DMS153 treated with DMSO at 0.1 percent for 48 hours (cell line): Measurements from ENCODE around the gene TMEM106C.

Experiments
- DNase-seq: peaks from one replicate; lab custom pipeline; 2025; ENCODE audit not compliant: unreplicated experiment; lab: John Stamatoyannopoulos, UW

Gene TMEM106C

GRCh38 chr12:47992776-47993175 lies 29.4 kb downstream of the TMEM106C start:
- DNase-seq, result no peak

GRCh38 chr12:47993491-47993890 lies 30.1 kb downstream of the TMEM106C start:
- no peak for DNase-seq

- DNase-seq, result no peak
Measured at GRCh38 chr12:47995981-47996401, 32.6 kb downstream of the TMEM106C start.

GRCh38 chr12:47997321-47997720 lies 33.9 kb downstream of the TMEM106C start:
- DNase-seq, result no peak

- no peak for DNase-seq
Measured at GRCh38 chr12:47999816-48000215, 36.4 kb downstream of the TMEM106C start.

GRCh38 chr12:48000878-48001504 lies 37.6 kb downstream of the TMEM106C start:
- DNase-seq, result no peak

GRCh38 chr12:48001505-48002413 lies 38.4 kb downstream of the TMEM106C start:
- DNase-seq, result no peak

- no peak for DNase-seq
Measured at GRCh38 chr12:48002414-48002730, 39.0 kb downstream of the TMEM106C start.

- peak; percentile 16 for DNase-seq
Measured at GRCh38 chr12:48002773-48003218, 39.4 kb downstream of the TMEM106C start.

GRCh38 chr12:48003226-48004052 lies 40.0 kb downstream of the TMEM106C start:
- no peak for DNase-seq

- DNase-seq, result no peak
Measured at GRCh38 chr12:48004053-48004941, 40.9 kb downstream of the TMEM106C start, which contains the start of gene COL2A1. COL2A1 (minus strand) TSS chr12:48004476; CDS start chr12:48004321, 155 bp downstream.

GRCh38 chr12:48005001-48005749 lies 41.8 kb downstream of the TMEM106C start:
- no peak for DNase-seq

- DNase-seq, result no peak
Measured at GRCh38 chr12:48005750-48006021, 42.3 kb downstream of the TMEM106C start.

- DNase-seq, result no peak
Measured at GRCh38 chr12:48007206-48007605, 43.8 kb downstream of the TMEM106C start.

GRCh38 chr12:48008349-48008748 lies 45.0 kb downstream of the TMEM106C start:
- DNase-seq, result no peak

- no peak for DNase-seq
Measured at GRCh38 chr12:48008950-48009349, 45.6 kb downstream of the TMEM106C start.

- no peak for DNase-seq
Measured at GRCh38 chr12:48009471-48009870, 46.1 kb downstream of the TMEM106C start.

- DNase-seq, result no peak
Measured at GRCh38 chr12:48010366-48010970, 47.1 kb downstream of the TMEM106C start.

GRCh38 chr12:48012070-48012469 lies 48.7 kb downstream of the TMEM106C start:
- no peak for DNase-seq

- no peak for DNase-seq
Measured at GRCh38 chr12:48013287-48013686, 49.9 kb downstream of the TMEM106C start.
